EH (cell line): ENCODE results near the gene ITPR3.
"Not testable (repeated sequence)": the region's sequence is repeated elsewhere in the genome, so short reads cannot be mapped to it uniquely, and the experiment has no call there.

ENCODE experiments used
- DNase-seq: peaks from one replicate; pipeline ENCODE4 v3.0.0-alpha.2; 2015; ENCODE audit warnings: low read depth

The ITPR3 gene

DNA sequence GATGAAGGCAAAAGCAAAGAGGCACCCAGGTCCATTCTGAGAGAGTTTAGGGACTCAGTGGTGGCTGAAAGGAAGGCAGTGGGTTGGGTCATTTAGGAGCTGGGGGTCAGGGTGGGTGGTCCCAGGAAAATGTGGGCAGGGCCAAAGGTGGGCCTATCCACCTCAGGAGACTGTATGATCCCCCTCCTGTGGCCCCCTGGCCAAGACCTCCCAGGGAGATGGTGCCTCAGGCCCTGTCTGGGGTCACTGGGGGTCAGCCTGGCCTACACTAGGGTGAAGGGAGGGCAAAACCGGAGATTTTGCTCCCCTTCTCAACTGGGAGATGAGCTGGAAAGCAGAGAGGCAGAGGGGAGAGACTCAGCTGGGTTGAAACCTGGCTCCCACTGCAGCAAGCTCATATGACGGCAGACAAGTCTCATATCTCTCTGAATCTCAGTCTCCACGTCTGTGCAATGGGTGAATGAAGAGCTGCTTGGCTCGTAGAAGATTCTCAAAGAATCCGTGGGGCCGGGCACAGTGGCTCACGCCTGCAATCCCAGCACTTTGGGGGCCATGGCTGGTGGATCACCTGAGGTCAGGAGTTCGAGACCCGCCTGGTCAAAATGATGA, 29.6 kb upstream of the ITPR3 start:
- DNase-seq = no peak

DNA sequence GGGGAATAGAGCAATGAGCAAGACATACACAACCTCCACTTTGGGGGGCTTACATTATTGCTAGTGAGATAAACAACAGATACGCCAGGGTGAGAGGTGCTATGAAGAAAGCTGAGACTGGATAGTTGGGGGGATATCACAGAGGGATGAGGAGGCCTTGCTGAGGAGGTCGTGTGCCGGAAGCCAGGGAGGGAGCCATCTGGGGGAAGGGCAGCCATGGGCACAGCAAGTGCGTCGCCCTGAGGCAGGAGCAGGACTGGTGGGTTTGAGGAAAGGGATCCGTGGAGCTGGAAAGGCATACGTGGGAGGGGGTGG, 28.9 kb upstream of the ITPR3 start:
- DNase-seq = no peak

DNA sequence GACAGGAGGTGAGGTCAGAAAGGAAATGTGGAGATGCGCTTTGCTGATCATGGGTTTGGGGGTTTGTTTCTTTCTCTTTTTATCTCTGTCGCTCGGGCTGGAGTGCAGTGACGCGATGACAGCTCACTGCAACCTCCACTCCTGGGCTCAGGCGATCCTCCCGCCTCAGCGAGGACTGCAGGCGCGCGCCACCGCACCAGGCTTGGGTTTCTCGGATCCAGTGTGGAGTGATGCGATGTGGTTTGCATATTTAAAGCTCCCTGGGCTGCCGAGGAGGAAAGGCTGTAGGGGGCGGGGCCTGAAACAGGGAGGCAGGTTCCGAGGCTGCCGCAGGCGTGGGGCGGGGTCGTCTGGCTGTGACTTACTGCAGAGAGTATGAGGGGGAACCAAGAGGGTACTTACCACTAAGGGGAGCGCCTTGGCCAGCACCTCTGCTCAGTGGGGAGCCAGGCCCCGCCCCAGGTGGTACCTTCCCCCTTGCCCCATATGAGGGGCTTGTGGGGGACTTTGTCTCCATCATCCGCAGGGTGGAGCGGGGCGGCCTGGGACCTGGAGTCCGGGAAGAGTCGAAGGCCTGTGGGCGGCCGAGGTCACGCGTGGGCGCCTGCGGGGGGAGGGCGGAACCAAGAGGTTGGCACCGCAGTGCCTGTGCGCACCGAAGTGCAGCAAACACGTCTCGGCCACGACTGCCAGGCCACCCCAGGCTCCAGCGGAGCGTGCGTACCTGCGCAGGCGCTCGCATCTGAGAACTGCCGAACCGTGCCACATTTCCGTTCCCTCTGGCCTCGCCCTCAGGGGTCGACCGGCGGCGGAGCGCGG, 28.3 kb upstream of the ITPR3 start:
- no peak for DNase-seq

DNA sequence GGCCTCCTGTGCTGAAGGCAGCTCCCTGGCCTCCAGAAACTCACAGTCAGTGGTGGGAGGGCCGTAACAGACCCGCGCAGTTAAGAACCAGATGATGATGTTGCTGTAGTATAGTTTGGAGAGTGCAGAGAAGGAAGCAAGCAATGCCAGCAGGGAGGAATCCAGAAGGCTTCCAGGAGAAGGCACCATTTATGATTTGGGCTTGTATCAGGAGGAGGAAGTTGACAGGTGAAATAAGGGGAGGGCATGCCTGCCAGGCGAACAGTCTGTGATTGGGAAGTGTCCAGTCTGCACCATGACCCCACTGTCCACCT, 27.8 kb upstream of the ITPR3 start:
- no peak for DNase-seq

DNA sequence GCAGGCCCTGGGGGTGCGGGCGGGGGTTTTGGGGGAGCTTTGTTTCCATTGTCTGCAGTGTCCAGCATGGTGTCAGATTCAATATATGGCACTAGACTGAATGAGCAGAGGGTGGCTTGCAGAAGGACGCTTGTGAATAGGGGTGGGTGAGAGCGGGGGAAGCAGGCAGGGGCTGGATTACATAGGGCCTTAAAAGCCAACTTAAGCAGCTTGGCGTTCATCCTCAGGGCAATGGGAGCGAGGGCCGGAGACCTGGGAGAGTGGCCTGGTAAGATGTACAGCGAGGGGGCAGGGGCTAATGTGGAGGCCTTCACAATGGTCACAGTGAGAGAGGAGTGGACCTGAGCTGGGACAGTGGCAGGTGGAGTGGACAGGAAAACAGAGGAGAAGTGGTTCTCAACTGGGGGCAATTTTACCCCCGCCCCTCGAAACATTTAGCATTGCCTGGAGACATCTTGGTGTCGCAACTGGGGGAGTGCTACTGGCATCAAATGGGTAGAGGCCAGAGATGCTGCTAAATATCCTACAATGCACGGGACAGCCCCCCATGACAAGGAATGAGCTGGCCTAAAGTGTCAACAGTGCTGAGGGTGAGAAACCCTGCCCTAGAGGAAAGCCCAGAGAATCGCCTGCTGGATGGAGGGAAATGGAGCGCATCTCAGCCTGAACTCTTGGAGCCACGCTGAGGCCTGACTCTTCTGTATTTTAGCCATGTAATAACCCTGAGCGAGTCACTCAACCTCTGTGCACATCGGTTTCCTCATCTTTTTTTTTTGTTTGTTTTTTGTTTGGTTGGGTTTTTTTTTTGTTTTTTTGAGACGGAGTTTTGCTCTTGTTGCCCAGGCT, 25.9 kb upstream of the ITPR3 start:
- peak; percentile 32 for DNase-seq

DNA sequence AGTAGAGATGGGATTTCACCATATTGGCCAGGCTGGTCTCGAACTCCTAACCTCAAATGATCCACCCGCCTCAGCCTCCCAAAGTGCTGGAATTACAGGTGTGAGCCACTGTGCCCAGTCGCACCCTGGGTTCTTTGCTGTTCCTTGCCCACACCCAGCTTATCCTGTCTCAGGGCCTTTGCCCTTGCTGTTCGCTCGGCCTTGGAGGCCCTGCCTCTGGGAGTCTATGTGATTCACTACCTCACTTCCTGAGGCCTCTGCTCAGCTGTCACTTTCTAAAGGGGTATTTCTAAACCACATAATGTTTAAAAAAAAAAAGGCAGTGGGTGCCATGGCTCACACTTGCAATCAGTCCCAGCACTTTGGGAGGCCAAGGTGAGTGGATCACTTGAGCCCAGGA, 24.2 kb upstream of the ITPR3 start:
- not testable (repeated sequence) for DNase-seq

DNA sequence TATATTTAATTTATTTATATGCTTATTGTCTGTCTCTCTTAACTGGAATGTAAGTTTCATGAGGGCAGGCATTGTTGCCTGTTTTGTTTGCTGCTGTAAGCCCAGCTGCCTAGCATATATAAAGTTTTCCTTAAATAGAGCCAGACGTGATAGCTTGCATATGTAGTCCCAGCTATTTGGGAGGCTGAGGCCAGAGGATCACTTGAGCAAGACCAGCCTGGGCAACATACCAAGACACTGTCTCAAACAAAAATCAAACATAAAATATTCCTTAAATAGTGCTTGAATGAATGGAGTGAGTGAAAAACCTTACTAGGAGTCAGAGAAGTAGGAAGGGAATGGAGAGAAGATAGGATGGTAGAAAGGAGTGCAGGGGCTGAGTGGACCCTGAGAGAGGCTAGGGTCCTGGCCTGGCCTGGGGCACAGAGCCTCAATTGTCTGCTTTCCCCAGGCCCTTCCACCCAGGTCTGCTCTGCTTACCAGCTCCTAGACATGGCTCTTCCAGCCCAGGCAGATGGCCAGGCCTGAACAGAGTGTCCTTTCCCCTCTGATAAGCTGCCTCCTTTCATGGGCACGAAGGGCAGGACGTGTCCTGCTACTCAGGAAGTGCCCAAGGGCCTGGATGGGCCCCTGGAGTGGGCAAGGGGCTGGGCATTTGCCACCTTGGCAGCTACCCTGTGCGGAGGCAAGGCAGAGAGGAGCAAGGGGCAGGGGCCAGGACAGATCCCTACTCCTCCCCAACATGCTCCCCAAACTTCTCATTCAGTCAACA, 23.4 kb upstream of the ITPR3 start:
- DNase-seq = no peak

DNA sequence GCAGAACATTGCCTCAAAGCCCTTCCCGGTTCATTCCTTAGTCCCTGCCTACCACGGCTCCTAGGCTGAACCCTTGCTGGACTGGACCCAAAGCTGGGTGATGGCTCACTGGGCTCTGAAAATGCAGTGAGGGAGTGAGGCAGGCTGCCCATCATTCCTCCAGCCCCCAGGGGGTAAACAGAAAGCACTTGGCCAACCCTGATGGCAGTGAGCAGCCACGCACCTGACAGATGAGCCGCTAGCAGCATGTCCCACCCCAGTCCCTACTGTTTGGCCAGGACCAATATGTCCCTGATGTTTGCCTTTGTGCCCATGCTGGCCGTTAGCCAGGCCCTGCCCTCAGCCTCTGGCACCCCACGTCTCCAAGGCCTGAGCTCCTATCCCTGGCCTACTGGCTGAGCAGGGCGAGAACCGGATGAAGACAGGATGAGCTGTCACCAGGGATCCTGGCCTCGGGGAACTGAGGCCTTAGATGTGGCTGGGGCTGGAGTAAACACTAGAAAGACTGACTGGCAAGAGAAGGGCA, 21.6 kb upstream of the ITPR3 start:
- peak; percentile 71 for DNase-seq

DNA sequence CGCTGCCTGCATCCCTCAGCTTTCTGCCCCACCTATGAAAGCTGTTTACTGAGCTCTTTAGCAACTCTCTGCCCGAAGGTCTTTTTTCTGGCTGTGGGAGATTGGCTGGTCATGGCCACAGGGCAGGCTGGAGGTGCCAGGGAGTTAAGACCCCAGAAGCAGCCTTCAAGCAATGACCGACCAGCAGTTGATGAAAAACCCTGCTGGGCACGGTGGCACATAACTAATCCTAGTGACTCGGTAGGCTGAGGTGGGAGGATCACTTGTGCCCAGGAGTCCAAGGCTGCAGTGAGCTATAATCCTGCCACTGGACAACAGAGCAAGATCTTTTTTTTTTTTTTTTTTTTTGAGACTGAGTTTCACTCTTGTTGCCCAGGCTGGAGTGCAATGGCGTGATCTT, 20.4 kb upstream of the ITPR3 start:
- no peak for DNase-seq

DNA sequence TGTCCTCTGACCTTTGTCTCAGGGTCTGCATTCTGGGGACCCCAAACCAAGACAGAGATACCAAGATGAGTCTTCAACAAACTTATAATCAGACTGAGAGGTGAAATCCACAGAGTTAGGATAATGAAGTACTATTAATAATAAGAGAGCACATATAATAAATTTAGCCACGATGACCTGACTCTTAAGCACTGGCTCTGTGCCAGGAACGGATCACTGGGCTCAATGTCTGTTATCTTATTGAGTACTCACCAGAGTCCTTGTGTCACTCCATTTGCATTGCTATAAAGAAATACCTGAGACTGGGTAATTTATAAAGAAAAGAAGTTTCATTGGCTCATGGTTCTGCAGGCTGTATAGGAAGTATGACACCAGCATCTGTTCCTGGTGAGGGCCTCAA, 18.9 kb upstream of the ITPR3 start:
- no peak for DNase-seq

DNA sequence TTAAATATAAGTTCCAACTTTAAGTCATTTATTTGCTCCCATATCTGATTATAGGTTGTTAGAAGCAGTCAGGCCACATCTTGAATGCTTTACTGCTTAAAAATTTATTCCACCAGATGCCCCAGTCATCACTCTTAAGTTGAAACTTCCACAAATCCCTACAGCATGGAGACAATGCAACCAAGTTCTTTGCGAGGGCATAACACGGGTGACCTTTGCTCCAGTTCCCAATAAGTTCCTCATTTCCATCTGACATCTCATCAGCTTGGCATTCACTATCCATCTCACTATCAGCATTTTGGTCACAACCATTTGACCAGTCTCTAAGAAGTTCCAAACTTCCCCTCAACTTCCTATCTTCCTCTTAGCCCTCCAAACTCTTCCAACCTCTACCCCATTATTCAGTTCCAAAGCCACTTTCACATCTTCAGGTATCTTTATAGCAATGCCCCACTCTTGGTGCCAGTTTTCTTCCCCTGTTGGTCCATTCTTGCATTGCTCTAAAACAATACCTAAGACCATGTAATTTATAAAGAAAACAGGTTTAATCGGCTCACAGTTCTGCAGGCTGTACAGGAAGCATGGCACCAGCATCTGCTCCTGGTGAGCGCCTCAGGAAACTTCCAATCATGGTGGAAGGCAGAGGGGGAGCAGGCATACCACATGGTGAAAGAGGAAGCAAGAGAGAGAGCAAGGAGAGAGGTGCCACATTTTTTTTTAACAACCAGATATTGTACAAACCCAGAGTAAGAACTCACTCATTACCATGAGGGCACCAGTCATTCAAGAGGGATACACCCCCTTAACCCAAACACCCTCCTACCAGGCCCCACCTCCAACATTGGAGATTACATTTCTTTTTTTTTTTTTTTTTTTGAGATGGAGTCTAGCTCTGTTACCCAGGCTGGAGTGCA, 15.9 kb upstream of the ITPR3 start:
- DNase-seq = peak; percentile 82

DNA sequence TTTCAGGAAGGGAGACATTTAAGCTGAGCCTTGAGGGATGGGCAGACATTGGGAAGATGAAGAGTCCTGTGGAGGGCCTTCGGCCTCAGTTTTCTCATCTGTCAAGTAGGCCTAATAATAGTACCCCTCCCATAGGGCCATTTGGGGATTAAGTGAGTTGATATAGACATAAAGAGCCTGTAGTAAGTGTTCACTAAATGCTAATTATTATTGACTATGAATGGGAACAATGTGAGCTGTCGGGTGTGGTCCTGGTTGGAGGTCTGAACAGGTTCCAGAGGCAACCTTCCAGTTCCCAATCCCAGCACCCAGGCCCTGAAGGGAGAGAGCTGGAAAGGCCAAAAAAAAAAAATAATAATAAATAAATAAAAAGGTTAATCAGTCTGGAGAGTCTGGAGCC, 14.5 kb upstream of the ITPR3 start:
- DNase-seq = no peak

DNA sequence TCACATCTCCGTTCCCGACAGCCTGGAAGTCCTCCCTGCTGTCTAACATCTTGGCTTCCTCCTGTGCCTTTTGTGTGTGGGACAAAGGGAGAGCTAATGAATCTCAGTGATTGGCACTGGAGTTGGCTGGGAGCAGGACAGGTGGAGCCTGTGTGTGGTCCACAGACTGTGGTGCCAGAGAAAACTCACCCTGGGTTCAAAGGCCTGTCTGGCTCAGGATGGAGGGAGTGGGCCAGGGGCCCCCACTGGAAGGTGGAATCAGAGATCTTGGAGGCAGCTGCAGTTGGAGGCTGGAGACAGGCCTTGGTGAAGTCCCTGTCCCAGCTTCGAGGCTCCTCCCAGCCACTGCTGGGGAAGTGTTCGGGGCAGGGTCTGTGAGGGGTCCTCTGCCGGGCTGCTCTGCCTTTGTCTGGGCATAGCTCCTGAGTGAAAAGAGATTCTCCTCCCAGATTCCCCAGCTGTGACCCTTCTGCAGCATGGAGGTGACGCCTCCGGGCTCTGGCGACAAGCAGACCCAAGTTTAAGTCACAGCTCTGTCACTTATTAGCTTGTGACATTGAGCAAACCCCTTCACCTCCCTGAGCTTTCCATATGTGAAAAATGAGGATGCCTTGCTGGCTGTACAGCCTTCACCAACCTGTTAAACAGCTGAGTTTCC, 13.9 kb upstream of the ITPR3 start:
- DNase-seq = no peak

DNA sequence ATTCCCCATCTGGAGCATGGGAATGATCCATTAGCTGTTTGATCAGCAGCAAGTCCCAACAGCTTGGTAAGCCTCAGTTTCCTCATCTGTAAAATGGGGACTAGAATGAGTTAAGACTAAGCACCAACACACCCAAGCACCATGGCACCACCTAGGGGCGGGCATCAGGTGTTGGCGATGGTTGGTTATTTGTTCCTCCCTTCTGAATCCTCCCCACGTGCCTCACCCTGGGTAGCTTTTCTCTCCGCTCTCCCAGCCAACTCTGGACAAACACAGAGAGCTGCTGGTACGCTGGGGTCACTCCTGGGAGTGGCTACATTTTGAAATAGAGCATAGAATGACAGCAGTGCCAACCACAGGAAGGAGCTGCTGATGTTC, 13.3 kb upstream of the ITPR3 start:
- DNase-seq = no peak

DNA sequence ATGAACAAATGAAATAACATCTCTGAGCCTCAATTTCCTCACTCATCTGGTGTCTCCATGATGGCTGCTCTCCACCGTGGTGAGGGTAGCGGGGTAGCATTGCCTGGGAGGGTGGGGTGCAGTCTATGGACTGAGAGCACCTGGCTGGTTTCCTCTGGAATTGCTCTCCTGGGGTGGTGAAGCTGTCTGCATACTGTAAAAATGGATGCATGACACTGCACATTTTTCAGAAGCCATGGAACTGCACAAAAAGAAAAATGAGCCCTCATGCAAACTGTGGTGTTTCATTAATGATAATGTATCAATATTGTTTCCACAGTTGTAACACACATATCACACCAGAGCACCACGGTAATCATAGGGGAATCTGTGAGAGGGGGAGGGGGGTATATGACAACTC, 12.1 kb upstream of the ITPR3 start:
- peak; percentile 30 for DNase-seq

DNA sequence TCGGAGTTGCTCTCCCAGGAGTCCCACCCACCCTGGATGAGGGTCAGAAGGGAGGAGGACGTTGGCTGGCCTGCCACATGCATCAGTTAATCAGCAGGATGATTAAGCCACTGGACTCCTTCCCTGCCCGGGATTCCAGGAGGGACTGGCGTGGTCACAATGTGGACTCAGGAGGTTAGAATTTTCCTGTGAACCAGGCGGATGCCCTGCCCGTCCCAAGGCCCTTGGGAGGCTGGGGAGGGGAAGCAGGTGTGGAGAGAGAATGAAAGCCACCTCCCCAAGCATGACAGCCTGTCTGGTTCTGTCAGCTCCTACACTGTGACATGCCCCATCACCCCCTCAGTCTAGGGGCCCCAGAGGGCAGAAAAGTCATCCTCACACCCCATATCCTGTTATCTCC, 11.6 kb upstream of the ITPR3 start:
- DNase-seq = peak; percentile 87

DNA sequence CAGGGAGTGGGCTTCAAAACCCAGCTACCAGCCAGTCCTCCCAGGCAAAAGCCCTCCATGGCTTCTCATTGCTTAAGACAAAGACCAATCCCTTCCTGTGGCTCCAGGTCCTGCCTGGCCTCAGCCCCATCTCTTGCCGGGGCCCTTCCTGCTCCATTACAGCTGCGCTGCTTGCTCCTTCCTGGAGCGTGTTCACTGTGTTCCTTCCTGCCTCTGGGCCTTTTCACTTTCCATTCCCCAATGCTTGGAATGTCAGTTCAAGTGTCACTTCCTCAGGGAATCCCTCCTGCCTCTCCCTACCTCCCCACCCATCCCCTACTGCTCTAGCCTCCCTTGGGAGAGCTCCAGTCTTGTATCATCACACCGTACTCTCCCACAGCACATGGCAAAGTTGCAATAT, 11.1 kb upstream of the ITPR3 start:
- DNase-seq = peak; percentile 65

DNA sequence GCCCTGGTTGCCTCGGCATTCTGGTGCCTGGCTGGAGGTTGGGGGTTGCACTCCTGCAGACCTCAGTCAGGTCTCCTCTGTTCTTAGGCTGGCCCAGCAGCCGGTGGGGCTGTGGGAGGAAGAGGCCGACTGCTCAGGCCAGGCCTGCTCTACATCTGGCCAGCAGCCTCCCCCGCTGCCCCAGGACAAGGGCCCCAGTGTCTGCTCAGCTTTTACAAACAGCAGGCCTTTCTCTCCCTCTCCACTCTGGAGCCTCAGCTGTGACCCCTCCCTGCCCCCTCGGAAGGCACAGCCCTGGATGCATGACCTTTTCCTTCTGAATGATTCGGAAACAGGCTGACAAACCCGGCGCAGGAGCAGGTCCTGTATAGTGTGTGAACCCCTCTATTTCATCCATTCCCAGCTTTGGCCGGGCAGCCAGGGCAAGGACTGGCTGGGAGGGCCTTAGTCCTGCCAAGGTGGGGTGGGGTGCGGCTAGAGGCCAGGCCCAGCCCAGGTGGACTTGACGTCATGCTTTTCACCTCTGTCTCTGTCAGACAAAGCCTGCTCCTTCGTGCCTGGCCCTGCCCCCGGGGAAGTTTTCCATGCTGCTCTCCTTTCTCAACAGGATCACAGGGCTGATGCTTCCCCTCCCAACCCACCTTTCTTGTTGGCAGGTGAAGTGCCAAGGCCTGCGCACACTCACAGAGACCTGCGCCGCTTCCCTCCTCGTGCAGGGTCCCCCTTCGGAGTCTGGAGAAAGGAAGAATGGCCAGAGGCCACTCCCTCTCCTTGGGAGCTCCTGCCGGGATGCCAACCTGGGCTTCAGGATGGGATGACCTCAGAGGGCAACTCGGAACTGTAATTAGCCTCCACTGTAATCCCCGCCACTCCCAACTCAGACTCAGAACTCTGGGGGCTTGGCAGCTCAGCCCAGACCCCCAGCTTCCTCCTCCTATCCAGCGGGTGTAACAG, 10.1 kb upstream of the ITPR3 start:
- DNase-seq = no peak

DNA sequence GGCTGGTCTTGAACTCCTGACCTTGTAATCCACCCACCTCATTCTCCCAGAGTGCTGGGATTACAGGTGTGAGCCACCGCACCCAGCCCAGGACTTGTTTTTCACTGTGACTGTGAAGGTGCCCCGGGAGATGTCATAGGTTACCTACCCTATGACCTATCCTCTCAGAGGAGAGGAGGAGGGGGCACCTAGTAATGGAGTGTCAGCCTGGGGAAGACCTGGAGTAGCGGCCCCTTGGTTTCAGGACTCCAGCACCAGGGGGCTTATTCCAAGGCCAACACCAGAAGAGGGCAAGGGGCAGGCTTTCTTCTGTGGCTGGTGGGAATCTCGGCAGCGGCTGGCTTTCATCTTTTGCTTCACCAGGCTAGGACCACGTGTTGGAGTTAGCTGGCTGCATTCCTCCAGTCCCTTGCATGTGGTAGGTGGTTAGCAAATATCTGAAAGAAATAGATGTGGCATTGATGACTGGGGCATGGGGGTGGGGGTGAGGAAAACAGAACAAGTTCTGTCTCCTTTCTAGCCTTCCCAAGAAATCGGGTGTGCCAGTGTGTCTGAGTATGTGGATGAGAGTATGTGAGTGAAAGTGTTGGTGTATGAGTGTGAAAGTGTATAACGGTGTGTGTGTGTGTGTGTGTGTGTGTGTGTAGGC, 7.9 kb upstream of the ITPR3 start:
- peak; percentile 73 for DNase-seq
